Measurements from ENCODE around the gene ARMH3. TPM values are rescaled to one million over a fixed set of nuclear protein-coding genes. Genes with fewer than 3 reads are reported as not detected.

ARMH3 gene
- total and polyA plus RNA-seq, 3 donors from 2014 or later, result 20.2 to 23.7 (median 21.6) TPM

GRCh38 chr10:101833466-101833865 lies 222.5 kb downstream of the ARMH3 start:
- intact Hi-C loops (cut with DNase I; ENCODE audit: low total_unique reads), result no loop called here
- Histone ChIP-seq H3K36me3 (ENCODE audit: low read depth, missing control alignments) (no peaks in the 10 kb centered on the region), H3K27me3 (no peaks in the 10 kb centered on the region), H3K9me3 (no peaks in the 10 kb centered on the region), H3K4me1 (peaks cover 11% of the 10 kb centered on the region), H3K27ac (no peak overlapping the region), H3K4me3 (no peak overlapping the region)
- 75% methylated on average over 1 of the region's 1 CpG for WGBS, 2 donors
- TF ChIP-seq POLR2A (IDR thresholded peaks at IDR 0.05) (no peak), CTCF (IDR thresholded peaks at IDR 0.05) (no peak)
- DNase-seq, result no peak

DNA sequence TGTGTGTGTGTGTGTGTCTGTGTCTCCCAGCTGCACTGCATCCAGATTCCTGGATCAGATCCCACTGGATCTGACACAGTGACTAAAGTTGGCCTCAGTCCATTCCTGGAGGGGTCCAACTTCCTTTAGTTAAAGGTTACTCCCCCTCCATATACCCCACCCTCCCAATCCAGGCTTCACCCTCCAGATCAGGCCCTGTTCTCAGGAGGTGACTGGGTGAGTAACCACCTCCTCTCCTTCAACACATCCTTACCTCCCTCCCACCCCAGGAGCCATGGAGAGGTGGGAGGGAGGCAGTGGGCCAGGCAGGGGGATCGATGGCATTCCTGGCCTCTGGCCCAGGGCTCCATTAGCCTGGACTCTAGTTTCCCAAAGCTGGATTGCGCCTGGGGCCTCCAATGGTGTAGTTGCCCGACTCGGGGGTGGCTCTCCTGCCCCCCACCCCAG lies 223.6 kb downstream of the ARMH3 start:
- no peaks in the 10 kb centered on the region for H3K36me3 ChIP-seq (ENCODE audit: low read depth, missing control alignments)
- intact Hi-C loops (cut with DNase I; ENCODE audit: low total_unique reads), result no loop called here
- TF ChIP-seq CTCF (IDR thresholded peaks at IDR 0.05) (no peak), POLR2A (IDR thresholded peaks at IDR 0.05) (no peak)
- peaks cover 11% of the 10 kb centered on the region for H3K4me1 ChIP-seq
- H3K9me3 ChIP-seq, result no peaks in the 10 kb centered on the region
- no peaks in the 10 kb centered on the region for H3K27me3 ChIP-seq
- no peak overlapping the region for H3K4me3 ChIP-seq
- H3K27ac ChIP-seq, result no peak overlapping the region
- DNase-seq, result no peak
- WGBS, 2 donors, result 71 to 74% methylated on average over 4 of the region's 4 CpGs

DNA sequence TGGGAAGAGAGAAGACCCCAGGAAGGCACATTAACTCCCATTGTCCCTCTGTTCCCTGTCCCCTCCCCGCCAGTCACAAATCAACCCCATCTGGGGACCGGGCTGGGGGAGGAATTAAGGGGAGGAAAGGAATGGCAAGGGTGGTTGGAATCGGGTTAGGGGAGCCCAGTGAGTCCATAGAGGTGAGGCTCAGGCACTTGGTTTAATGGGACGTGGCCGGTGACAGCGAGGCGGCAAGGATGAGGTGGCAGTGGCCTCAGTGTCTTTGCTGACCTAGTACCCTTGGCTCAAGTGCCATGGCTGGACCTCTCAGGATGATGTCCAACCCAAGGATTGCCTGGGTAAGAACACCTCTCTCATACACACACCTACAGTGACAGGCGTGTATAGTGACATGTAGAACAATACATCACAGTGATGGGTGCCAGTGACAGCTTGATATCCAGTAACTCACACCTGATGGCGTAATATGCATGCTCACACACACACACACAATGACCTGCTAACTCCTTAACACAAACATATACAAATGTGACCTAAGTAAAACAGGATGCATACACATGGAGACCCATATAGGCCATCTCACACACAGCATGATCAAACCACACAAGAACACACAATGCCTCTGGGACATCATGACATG lies 224.7 kb downstream of the ARMH3 start:
- Histone ChIP-seq H3K4me1 (peaks cover 11% of the 10 kb centered on the region), H3K9me3 (no peaks in the 10 kb centered on the region), H3K36me3 (ENCODE audit: low read depth, missing control alignments) (no peaks in the 10 kb centered on the region), H3K27ac (peak overlapping the region in 1 of 2 donors; percentile 28), H3K27me3 (no peaks in the 10 kb centered on the region), H3K4me3 (peak overlapping the region; percentile 19 to 59)
- TF ChIP-seq POLR2A (IDR thresholded peaks at IDR 0.05) (no peak), CTCF (IDR thresholded peaks at IDR 0.05) (no peak)
- intact Hi-C loops (cut with DNase I; ENCODE audit: low total_unique reads), result no loop called here
- 62 to 65% methylated on average over 9 of the region's 9 CpGs for WGBS, 2 donors
- no peak for DNase-seq

- intact Hi-C loops (cut with DNase I; ENCODE audit: low total_unique reads), result no loop called here
- no peak for TF ChIP-seq POLR2A (IDR thresholded peaks at IDR 0.05)
- no peak for TF ChIP-seq CTCF (IDR thresholded peaks at IDR 0.05)
Observed at GRCh38 chr10:101830322-101831168, 225.4 kb downstream of the ARMH3 start.

More at GRCh38 chr10:101830322-101831168, 225.4 kb downstream of the ARMH3 start:
- no peaks in the 10 kb centered on the region for H3K36me3 ChIP-seq (ENCODE audit: low read depth, missing control alignments)
- peak overlapping the region; percentile 19 to 59 for H3K4me3 ChIP-seq
- WGBS, 2 donors, result 3 to 6% methylated on average over 6 to 56 of the region's 56 CpGs
- peak overlapping the region in 1 of 2 donors; percentile 28 for H3K27ac ChIP-seq
- DNase-seq, result peak; percentile 89
- no peaks in the 10 kb centered on the region for H3K27me3 ChIP-seq
- peaks cover 11% of the 10 kb centered on the region for H3K4me1 ChIP-seq
- no peaks in the 10 kb centered on the region for H3K9me3 ChIP-seq

All from testis (tissue), 3 donors.